Fibroblast of skin of scalp (primary cell): ENCODE results near the gene SLC6A19.

Source experiments
- DNase-seq: peaks from one replicate; pipeline ENCODE4 v3.0.0-alpha.2; 2013

Gene SLC6A19

DNA sequence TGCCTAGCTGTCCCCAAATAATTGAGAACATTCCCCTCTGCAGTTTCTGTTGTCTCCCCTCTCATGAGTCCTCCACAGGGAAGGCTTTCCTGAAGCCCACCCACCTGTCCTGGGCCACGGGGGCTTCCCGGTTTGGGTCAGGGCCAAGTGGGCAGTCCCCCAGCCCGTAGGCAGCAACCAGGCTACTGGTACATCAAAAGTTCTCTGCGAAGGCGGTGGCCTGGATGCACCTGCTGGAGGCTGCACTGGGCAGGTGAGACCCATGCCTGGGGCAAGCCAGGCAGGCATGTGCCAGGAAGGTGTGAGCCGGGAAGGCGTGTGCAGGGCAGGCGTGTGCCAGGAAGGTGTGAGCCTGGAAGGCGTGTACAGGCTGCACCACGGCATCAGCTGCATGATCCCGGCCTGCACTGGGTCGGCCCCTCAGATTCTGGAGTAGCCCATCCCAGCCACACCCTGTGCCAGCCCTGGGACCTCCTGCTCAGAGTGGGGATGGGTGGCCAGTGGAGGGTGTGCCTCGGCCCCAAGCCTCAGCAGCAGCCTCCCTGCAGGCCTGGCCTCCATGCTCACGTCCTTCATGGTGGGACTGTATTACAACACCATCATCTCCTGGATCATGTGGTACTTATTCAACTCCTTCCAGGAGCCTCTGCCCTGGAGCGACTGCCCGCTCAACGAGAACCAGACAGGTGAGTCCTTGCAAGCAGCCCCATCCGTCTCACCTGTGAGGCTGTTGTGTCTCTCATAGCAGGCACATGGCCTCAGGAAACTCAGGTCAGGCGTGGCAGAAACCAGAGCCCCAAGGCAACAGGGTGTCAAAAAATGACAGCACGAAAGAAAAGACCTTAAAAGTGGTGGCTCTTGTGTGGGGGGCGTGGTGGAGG is 8.7 kb downstream of the SLC6A19 start:
- DNase-seq = no peak

GRCh38 chr5:1210832-1211251 is 9.4 kb downstream of the SLC6A19 start:
- DNase-seq = no peak

GRCh38 chr5:1211701-1212100 is 10.3 kb downstream of the SLC6A19 start:
- DNase-seq = no peak

DNA sequence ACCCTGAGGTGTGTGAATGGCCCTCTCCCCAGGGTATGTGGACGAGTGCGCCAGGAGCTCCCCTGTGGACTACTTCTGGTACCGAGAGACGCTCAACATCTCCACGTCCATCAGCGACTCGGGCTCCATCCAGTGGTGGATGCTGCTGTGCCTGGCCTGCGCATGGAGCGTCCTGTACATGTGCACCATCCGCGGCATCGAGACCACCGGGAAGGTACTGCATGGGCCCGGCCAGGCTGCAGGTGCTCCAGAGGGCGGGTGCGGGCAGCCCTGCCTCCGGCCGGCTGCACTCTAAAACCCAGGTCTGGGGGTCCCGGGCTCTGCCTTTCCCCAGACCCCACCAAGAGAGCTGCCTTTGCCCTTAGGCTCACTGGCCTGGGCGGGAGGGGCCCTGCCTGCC is 10.9 kb downstream of the SLC6A19 start:
- no peak for DNase-seq

GRCh38 chr5:1212881-1213280 is 11.5 kb downstream of the SLC6A19 start:
- DNase-seq = no peak

- no peak for DNase-seq
These were observed 12.2 kb downstream of the SLC6A19 start for GRCh38 chr5:1213508-1214162.

DNA sequence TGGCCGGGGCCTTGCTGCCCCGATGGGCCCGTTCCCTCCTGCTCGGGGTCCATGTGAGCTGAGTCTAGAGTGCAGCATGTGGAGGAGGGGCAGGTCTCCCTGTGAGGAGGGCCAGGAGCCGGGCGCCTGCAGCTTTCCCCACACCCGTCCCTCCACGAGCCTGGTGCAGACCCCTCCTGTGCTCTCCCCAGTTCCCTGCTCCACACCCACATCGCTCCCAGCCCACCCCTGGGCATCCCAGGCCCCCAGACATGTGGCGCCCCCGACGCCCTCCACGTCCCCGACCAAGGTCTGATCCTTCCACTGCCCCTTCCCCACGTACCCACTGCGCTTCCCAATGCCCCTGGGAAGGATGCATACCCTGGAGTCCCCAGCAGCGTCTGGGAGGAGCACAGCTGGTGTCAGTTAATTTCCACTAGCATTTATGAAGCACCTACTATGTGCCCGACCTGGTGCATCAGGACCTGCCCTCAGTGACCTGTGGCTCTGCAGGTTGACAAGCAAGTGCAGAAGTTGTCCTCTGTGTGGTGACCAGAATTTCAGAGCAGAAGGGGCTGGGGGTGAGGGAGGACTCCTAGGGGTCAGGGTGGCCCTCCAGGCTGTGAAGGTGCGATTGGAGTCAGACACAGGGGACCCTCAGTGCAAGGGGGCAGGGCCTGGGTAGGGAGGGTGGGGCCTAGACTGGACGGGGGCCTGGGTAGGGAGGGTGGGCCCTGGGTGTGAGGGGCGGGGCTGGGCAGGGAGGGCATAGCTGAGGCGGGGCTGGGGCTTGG is 13.0 kb downstream of the SLC6A19 start:
- DNase-seq = no peak

GRCh38 chr5:1214936-1215220 is 13.5 kb downstream of the SLC6A19 start:
- DNase-seq = no peak

- DNase-seq = no peak
These were observed 14.1 kb downstream of the SLC6A19 start for GRCh38 chr5:1215320-1216096.

DNA sequence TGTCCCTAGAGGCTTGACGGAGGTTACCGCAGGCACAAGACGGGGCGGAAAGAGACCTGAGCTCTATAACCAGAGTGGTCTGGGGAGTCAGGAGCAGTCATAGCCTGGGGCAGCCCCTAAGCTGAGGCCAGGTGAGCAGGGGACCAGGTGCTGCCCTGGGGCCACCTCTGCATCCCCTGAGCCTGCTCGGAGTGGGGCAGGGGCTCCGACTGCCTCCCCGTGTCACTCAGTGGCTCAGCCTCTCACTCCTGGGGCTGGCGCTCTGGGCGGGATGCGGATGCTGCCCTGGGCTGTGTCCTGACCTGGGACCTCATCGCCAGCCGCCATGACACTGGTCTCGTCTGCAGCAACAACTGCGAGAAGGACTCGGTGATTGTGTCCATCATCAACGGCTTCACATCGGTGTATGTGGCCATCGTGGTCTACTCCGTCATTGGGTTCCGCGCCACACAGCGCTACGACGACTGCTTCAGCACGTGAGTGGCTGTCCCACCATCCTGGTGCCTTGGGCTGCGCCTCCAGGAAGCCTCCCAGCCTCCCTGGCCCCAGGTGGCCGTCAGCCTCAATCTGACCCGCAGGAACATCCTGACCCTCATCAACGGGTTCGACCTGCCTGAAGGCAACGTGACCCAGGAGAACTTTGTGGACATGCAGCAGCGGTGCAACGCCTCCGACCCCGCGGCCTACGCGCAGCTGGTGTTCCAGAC is 15.0 kb downstream of the SLC6A19 start:
- DNase-seq = no peak

GRCh38 chr5:1216918-1217295 is 15.5 kb downstream of the SLC6A19 start:
- no peak for DNase-seq

- DNase-seq = no peak
These were observed 16.3 kb downstream of the SLC6A19 start for GRCh38 chr5:1217596-1218206.

GRCh38 chr5:1218351-1219080 is 17.1 kb downstream of the SLC6A19 start:
- no peak for DNase-seq

DNA sequence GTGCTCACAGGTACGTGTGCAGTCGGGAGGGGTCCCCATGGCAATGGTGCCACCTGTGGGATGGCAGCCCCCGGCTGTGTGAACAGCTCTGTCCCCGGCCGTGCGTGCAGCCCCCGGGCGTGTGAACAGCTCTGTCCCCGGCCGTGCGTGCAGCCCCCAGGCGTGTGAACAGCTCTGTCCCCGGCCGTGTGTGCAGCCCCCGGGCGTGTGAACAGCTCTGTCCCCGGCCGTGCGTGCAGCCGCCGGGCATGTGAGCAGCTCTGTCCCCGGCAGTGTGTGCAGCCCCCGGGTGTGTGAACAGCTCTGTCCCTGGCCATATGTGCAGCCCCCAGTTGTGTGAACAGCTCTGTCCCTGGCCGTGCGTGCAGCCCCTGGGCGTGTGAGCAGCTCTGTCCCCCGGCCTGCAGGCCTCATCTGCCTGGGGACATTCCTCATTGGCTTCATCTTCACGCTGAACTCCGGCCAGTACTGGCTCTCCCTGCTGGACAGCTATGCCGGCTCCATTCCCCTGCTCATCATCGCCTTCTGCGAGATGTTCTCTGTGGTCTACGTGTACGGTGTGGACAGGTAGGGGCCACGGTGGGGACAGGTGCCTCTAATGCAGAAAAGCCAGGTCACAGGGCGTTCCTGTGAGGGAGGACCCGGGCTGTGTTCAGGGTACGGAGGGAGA is 17.8 kb downstream of the SLC6A19 start:
- DNase-seq = no peak

DNA sequence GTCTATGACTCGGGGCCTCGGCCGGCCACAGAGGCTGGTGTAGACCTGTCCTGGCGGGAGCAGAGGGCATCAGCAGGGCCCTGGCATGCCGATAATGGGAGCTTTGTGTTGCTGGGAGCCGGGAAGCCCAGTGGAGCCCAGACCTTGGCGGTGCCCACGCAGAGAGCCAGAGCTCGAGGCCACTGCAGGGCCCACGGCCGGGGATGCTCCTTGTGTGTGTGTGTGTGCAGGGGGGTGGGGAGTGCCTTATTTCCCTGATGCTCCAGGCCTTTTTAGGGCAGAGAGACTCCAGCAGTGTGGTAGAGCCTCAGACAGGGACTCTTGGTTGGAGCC is 18.3 kb downstream of the SLC6A19 start:
- DNase-seq = no peak

- DNase-seq = no peak
These were observed 19.0 kb downstream of the SLC6A19 start for GRCh38 chr5:1220351-1220750.

DNA sequence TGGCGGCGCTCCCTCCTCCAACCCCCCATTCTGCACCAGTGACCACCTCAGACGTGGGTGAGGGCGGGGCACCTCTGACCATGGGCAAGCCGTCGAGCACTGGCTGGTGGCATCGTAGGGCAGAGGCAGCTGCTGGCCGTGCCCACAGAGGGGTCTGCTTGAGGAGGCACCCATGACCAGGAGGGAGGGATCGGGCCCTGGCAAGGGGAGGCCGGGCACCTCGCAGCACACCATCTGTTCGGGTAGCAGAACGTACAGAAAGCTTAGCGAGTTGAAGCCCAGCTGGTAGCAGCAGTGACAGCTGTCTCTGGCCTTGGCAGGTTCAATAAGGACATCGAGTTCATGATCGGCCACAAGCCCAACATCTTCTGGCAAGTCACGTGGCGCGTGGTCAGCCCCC is 19.4 kb downstream of the SLC6A19 start:
- no peak for DNase-seq

DNA sequence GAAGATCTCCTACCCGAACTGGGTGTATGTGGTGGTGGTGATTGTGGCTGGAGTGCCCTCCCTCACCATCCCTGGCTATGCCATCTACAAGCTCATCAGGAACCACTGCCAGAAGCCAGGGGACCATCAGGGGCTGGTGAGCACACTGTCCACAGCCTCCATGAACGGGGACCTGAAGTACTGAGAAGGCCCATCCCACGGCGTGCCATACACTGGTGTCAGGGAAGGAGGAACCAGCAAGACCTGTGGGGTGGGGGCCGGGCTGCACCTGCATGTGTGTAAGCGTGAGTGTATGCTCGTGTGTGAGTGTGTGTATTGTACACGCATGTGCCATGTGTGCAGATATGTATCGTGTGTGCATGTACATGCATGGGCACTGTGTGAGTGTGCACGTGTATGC is 20.3 kb downstream of the SLC6A19 start:
- no peak for DNase-seq

GRCh38 chr5:1222147-1222546 is 20.8 kb downstream of the SLC6A19 start:
- DNase-seq = no peak

DNA sequence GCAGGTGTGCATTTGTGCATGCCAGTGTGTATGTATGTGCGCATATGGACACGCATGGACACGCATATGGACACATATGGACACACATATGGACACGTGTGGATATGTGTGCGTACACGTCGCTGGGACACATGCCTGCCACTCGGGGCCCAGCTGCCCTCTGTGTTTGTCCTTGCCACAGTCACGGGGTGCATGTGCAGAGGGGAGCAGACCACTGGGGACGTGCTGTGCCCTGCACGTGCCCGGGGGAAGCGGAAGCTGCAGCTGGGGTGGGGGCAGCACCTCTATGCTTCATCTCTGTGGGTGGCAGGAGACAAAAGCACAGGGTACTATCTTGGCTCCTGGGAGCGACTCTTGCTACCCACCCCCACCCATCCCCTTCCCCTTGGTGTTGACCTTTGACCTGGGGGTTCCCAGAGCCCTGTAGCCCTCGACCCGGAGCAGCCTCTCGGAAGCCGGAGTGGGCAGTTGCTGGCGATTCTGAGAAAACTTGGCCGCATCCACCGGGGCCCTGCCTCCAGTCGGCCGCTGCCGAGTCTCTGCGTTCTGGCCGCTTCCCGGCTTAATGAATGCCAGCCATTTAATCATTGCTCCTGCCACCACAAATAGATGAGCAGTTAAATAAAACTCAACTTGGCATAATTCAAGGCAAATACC is 21.4 kb downstream of the SLC6A19 start:
- no peak for DNase-seq
